Thymus (tissue), 14 donors: ENCODE data around the gene MAN1B1. TPM values are rescaled to one million over a fixed set of nuclear protein-coding genes. Genes with fewer than 3 reads are reported as not detected.

ENCODE experiments used
- DNase-seq, 9 donors: peaks; one replicate each; pipeline ENCODE4 v3.0.0-alpha.2; 2013; ENCODE audit warnings: low spot score in 9 of 9, low read depth in 6 of 9, missing footprints in 1 of 9
- H3K27ac ChIP-seq, 2 donors: one replicate each; pipeline ENCODE4 v1.5.1; 2013; ENCODE audit warnings: control low read depth in 1 of 2, low read depth in 1 of 2, low read length in 1 of 2, mild to moderate bottlenecking in 1 of 2, moderate library complexity in 1 of 2
- H3K27me3 ChIP-seq, 2 donors: one replicate each; pipeline ENCODE4 v1.5.1; 2013; ENCODE audit warnings: low read length in 1 of 2; ENCODE audit not compliant: control insufficient read depth in 2 of 2, insufficient read depth in 1 of 2
- H3K36me3 ChIP-seq, 2 donors: one replicate each; pipeline ENCODE4 v1.5.1; 2013; ENCODE audit warnings: low read length in 1 of 2, mild to moderate bottlenecking in 1 of 2, moderate library complexity in 1 of 2; ENCODE audit not compliant: control insufficient read depth in 2 of 2, insufficient read depth in 2 of 2
- H3K4me1 ChIP-seq, 2 donors: one replicate each; pipeline ENCODE4 v1.5.1; 2013; ENCODE audit warnings: low read length in 2 of 2; ENCODE audit not compliant: control insufficient read depth in 2 of 2, insufficient read depth in 2 of 2
- H3K4me3 ChIP-seq, 2 donors: one replicate each; pipeline ENCODE4 v1.5.1; 2013; ENCODE audit warnings: low read length in 2 of 2, control low read depth in 1 of 2, mild to moderate bottlenecking in 1 of 2
- H3K9me3 ChIP-seq, 2 donors: one replicate each; pipeline ENCODE4 v1.5.1; 2013; ENCODE audit warnings: low read length in 1 of 2, mild to moderate bottlenecking in 1 of 2; ENCODE audit not compliant: control insufficient read depth in 2 of 2, insufficient read depth in 1 of 2
- WGBS: extraction: QIAGEN DNeasy Blood & Tissue Kit; methylation state at CpG from one replicate; pipeline ENCODE4 v1.1.7; 2013; 5-methylcytosine and 5-hydroxymethylcytosine counted together
- long read RNA-seq, 10 donors: transcript quantifications; one replicate each; lab custom pipeline, GENCODE V29; 2026
- polyA plus RNA-seq: library from polyadenylated mRNA; stranded (reverse); fragments of 200-250 nt; gene quantifications from one replicate; pipeline ENCODE4 v1.2.3, GENCODE V29; 2013
- total RNA-seq: library from RNA; stranded (reverse); fragments of 120-200 nt; gene quantifications from one replicate; pipeline ENCODE4 v1.2.4, GENCODE V29; 2013
- donor health status: healthy.

MAN1B1 gene
- total RNA-seq (26.8 TPM), polyA plus RNA-seq (107 TPM)
- long read RNA-seq, donor 1: 0 reads
- long read RNA-seq, donor 2: 0 reads
- long read RNA-seq, donor 3, partial matches to known transcripts: 0 of 9 reads
- long read RNA-seq, donor 3, other reads (novel, unspliced or antisense): 0 of 9 reads
- long read RNA-seq, donor 4, full-length matches to known transcripts: 4 of 4 reads
- long read RNA-seq, donor 4, partial matches to known transcripts: 0 of 4 reads
- long read RNA-seq, donor 4, other reads (novel, unspliced or antisense): 0 of 4 reads
- long read RNA-seq, donor 5, full-length matches to known transcripts: 9 of 9 reads
- long read RNA-seq, donor 5, partial matches to known transcripts: 0 of 9 reads
- long read RNA-seq, donor 5, other reads (novel, unspliced or antisense): 0 of 9 reads
- long read RNA-seq, donor 6, full-length matches to known transcripts: 10 of 10 reads
- long read RNA-seq, donor 6, partial matches to known transcripts: 0 of 10 reads
- long read RNA-seq, donor 6, other reads (novel, unspliced or antisense): 0 of 10 reads
- long read RNA-seq, donor 7, partial matches to known transcripts: 0 of 4 reads
- long read RNA-seq, donor 7, other reads (novel, unspliced or antisense): 0 of 4 reads
- long read RNA-seq, donor 8, partial matches to known transcripts: 0 of 3 reads
- long read RNA-seq, donor 8, other reads (novel, unspliced or antisense): 0 of 3 reads
- long read RNA-seq, donor 9, partial matches to known transcripts: 0 of 6 reads
- long read RNA-seq, donor 9, other reads (novel, unspliced or antisense): 0 of 6 reads
- long read RNA-seq, donor 10, partial matches to known transcripts: 0 of 1 reads
- long read RNA-seq, donor 10, other reads (novel, unspliced or antisense): 0 of 1 reads

DNA sequence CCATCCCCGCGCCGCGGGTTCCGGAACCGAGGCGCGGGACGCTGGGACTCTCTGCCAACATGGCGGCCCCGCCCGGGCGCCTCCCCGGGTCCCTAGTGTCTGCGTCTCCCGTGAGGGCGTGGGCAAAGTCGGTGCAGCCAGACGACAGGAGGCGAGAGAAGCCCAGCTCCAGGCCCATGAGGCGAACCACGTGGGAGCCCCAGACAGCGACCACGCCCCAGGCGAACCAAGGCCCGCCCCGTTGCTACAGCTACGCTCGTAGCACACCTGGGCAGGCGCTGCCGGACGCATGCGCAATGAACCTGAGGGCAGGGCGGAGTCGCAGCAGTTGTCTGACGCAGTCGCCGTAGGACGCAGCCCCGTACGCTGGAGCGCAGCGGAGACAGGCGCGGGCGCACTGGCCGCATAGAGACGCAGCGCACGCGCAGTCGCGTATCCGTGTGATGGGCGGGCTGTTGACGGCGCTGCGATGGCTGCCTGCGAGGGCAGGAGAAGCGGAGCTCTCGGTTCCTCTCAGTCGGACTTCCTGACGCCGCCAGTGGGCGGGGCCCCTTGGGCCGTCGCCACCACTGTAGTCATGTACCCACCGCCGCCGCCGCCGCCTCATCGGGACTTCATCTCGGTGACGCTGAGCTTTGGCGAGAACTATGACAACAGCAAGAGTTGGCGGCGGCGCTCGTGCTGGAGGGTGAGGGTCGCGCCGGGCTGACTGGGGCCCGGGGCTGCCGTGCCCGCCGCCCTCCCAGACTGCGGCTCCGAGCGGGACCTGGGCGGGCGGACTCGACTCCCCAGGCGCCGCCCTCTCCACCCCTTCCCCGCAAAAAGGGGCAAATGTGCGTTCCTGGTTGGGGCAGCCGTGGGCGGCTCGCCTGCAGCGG lies at the start of gene MAN1B1:
TSS of gene MAN1B1 (plus strand) at position 455 of the 878 bp plus-strand sequence. CDS start at position 470, 15 bp downstream.
- H3K27ac ChIP-seq: peak within 1 kb of the TSS; percentile 82 to 93
- H3K9me3 ChIP-seq: no peaks in the 10 kb centered on the region
- WGBS: under 1% methylated on average over 101 of the region's 101 CpGs
- peak within 1 kb of the TSS; percentile 66 to 70 for H3K4me3 ChIP-seq
- peaks cover 15 to 20% of the 10 kb centered on the region in 2 donors for H3K4me1 ChIP-seq
- peaks cover 3% of the 10 kb centered on the region in 2 donors for H3K36me3 ChIP-seq
- peaks cover 5 to 29% of the 10 kb centered on the region in 2 donors for H3K27me3 ChIP-seq
- peak; percentile 97 to 100 (median 98) for DNase-seq

- WGBS: 94% methylated on average over 13 of the region's 13 CpGs
- H3K4me1 ChIP-seq: peaks cover 4 to 21% of the 10 kb centered on the region in 2 donors
- H3K4me3 ChIP-seq: no peak overlapping the region
- H3K27me3 ChIP-seq: peaks cover 5 to 53% of the 10 kb centered on the region in 2 donors
- no peaks in the 10 kb centered on the region for H3K36me3 ChIP-seq
- no peak overlapping the region for H3K27ac ChIP-seq
- no peaks in the 10 kb centered on the region for H3K9me3 ChIP-seq
- DNase-seq: no peak
Observed at GRCh38 chr9:137037035-137037434, 49.8 kb upstream of the MAN1B1 start.

DNA sequence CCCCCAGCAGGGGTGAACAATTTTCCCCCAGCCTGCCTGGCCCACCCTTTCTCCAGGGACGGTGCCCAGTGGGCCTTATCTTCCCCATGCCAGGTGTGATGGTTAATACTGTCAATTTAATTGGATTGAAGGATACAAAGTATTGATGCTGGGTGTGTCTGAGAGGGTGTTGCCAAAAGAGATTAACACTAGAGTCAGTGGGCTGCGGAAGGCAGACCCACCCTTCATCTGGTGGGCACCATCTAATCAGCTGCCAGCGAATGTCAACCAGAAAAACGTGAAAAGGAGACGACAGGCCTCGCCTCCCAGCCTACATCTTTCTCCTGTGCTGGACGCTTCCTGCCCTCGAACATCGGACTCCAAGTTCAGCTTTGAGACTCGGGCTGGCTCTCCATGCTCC lies 49.3 kb upstream of the MAN1B1 start:
- no peaks in the 10 kb centered on the region for H3K9me3 ChIP-seq
- H3K4me3 ChIP-seq: no peak overlapping the region
- WGBS: 96% methylated on average over 10 of the region's 10 CpGs
- peaks cover 3 to 49% of the 10 kb centered on the region in 2 donors for H3K27me3 ChIP-seq
- H3K27ac ChIP-seq: no peak overlapping the region
- H3K36me3 ChIP-seq: no peaks in the 10 kb centered on the region
- peaks cover under 1 to 17% of the 10 kb centered on the region in 2 donors for H3K4me1 ChIP-seq
- DNase-seq: no peak

DNA sequence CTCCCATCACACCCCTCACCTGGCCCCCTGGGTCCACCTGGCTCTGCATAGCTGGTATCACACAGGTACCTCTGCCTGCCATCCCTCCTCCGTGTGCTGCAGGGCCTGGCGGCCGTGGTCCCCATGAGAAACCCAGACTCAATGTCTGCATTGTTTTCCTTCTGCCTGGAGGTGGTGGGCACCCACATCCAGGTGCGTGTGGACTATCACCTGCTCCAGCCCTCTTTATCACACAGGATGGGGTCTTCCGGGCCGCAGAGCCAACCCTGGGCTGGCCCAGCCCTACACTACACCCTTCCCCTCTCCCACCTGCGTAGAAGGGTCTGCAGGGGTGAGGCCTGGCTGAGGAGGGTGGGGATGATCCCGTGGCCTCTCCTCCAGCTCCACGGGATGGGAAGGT lies 47.9 kb upstream of the MAN1B1 start:
- Histone ChIP-seq H3K36me3 (no peaks in the 10 kb centered on the region), H3K27ac (no peak overlapping the region), H3K4me1 (peaks cover 0 to 12% of the 10 kb centered on the region in 2 donors), H3K9me3 (no peaks in the 10 kb centered on the region), H3K4me3 (no peak overlapping the region), H3K27me3 (peaks cover 15 to 52% of the 10 kb centered on the region in 2 donors)
- 98% methylated on average over 9 of the region's 9 CpGs for WGBS
- DNase-seq: no peak

DNA sequence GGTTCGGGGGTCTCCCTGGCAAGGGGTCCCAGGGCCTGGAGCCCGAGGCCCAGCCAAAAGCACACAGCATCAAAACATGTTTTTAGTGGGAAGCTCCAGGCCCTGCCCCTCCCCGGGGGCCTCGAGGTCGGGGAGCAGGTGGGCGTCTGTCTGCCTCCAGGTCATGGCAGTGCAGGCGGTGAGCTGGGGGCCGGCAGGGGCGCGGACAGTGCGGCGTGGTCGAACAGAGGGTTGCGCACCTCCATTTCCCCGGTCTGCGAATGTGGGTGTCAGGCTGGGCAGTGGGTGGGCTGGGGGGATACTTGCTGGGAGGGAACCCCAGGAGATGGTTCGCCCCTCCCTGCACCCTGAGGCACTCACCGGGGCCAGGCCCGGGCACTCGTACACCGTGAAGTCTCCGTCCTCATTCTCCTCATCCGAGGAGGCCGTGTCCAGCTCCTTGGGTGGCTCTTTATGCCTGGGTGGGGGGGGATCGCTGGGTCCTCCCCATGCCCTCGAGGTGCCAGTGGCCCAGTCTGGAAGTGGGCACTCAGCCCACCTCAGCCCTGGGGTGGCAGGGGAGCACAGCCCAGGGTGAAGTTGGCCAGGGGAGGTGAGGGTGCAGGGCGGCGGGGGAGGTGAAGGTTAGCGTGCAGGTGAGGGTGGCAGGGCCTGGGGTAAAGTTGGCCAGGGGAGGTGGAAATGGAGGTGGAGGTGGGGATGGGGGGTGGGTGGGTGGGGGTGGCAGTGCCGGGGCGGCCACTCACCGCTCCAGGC lies 47.0 kb upstream of the MAN1B1 start:
- no peak for DNase-seq
- H3K9me3 ChIP-seq: peaks cover 0 to 4% of the 10 kb centered on the region in 2 donors
- peaks cover 0 to 15% of the 10 kb centered on the region in 2 donors for H3K4me1 ChIP-seq
- H3K27me3 ChIP-seq: peaks cover 21 to 54% of the 10 kb centered on the region in 2 donors
- H3K27ac ChIP-seq: no peak overlapping the region
- no peak overlapping the region for H3K4me3 ChIP-seq
- 97% methylated on average over 32 of the region's 32 CpGs for WGBS
- no peaks in the 10 kb centered on the region for H3K36me3 ChIP-seq

- Histone ChIP-seq H3K36me3 (no peaks in the 10 kb centered on the region), H3K9me3 (peaks cover 0 to 4% of the 10 kb centered on the region in 2 donors), H3K27ac (no peak overlapping the region), H3K27me3 (peaks cover 28 to 54% of the 10 kb centered on the region in 2 donors), H3K4me3 (no peak overlapping the region), H3K4me1 (peaks cover 0 to 9% of the 10 kb centered on the region in 2 donors)
- 94% methylated on average over 23 of the region's 23 CpGs for WGBS
- no peak for DNase-seq
Observed at GRCh38 chr9:137040568-137040967, 46.2 kb upstream of the MAN1B1 start.

DNA sequence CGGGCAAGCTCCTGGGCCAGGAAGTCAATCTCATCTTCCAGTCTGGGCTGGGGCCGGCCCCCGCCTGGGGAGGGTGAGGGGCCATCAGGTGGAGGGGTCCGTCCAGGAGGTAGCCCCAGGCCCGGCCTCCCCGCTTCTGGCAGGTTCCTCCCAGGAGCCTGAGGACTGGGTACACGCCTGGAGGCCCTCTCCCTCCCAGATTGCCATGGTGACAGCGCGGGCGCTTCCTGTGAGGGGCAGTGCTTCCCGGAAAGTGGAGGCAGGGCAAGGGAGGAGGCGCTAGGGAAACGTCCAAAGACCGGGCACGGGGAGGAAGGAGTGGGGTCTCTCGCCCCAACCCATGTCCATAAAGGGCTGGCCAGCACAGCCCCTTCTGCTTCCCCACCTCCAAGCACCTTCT lies 45.7 kb upstream of the MAN1B1 start:
- Histone ChIP-seq H3K27ac (no peak overlapping the region), H3K9me3 (peaks cover 0 to 4% of the 10 kb centered on the region in 2 donors), H3K4me3 (no peak overlapping the region), H3K4me1 (peaks cover 0 to 10% of the 10 kb centered on the region in 2 donors), H3K27me3 (peaks cover 34 to 58% of the 10 kb centered on the region in 2 donors), H3K36me3 (no peaks in the 10 kb centered on the region)
- DNase-seq: no peak
- 86% methylated on average over 16 of the region's 16 CpGs for WGBS
